Measurements from ENCODE around the gene PCDHGB1.
"Not testable (repeated sequence)": the region's sequence is repeated elsewhere in the genome, so short reads cannot be mapped to it uniquely, and the experiment has no call there.

The PCDHGB1 gene

GRCh38 chr5:141338538-141339306, 11.2 kb upstream of the PCDHGB1 start, which contains the start of gene PCDHGA2:
TSS of gene PCDHGA2 (plus strand) at chr5:141338760.
- TF ChIP-seq, protein P1, sequence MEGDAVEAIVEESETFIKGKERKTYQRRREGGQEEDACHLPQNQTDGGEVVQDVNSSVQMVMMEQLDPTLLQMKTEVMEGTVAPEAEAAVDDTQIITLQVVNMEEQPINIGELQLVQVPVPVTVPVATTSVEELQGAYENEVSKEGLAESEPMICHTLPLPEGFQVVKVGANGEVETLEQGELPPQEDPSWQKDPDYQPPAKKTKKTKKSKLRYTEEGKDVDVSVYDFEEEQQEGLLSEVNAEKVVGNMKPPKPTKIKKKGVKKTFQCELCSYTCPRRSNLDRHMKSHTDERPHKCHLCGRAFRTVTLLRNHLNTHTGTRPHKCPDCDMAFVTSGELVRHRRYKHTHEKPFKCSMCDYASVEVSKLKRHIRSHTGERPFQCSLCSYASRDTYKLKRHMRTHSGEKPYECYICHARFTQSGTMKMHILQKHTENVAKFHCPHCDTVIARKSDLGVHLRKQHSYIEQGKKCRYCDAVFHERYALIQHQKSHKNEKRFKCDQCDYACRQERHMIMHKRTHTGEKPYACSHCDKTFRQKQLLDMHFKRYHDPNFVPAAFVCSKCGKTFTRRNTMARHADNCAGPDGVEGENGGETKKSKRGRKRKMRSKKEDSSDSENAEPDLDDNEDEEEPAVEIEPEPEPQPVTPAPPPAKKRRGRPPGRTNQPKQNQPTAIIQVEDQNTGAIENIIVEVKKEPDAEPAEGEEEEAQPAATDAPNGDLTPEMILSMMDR (IDR thresholded peaks at IDR 0.05; ENCODE audit: low read depth, low read length): peak; percentile 53
- H3K4me3 ChIP-seq (ENCODE audit: low read depth, low read length): peak within 1 kb of the TSS; percentile 59

DNA sequence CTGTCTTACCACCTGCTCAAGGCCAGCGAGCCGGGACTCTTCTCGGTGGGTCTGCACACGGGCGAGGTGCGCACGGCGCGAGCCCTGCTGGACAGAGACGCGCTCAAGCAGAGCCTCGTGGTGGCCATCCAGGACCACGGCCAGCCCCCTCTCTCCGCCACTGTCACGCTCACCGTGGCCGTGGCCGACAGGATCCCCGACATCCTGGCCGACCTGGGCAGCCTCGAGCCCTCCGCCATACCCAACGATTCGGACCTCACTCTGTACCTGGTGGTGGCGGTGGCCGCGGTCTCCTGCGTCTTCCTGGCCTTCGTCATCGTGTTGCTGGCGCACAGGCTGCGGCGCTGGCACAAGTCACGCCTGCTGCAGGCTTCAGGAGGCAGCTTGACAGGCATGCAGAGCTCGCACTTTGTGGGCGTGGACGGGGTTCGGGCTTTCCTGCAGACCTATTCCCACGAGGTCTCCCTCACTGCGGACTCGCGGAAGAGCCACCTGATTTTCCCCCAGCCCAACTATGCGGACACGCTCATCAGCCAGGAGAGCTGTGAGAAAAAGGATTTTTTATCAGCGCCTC, 9.0 kb upstream of the PCDHGB1 start:
- H3K4me3 ChIP-seq (ENCODE audit: low read depth, low read length): not testable (repeated sequence)

- 0 out of 2 replicates have a peak overlapping the region, but pooled peaks have one; percentile 1 for H3K4me3 ChIP-seq (ENCODE audit: low read depth, low read length)
- TF ChIP-seq, protein P1 (IDR thresholded peaks at IDR 0.05; ENCODE audit: low read depth, low read length): no peak
Observed at GRCh38 chr5:141342773-141343172, 7.1 kb upstream of the PCDHGB1 start.

DNA sequence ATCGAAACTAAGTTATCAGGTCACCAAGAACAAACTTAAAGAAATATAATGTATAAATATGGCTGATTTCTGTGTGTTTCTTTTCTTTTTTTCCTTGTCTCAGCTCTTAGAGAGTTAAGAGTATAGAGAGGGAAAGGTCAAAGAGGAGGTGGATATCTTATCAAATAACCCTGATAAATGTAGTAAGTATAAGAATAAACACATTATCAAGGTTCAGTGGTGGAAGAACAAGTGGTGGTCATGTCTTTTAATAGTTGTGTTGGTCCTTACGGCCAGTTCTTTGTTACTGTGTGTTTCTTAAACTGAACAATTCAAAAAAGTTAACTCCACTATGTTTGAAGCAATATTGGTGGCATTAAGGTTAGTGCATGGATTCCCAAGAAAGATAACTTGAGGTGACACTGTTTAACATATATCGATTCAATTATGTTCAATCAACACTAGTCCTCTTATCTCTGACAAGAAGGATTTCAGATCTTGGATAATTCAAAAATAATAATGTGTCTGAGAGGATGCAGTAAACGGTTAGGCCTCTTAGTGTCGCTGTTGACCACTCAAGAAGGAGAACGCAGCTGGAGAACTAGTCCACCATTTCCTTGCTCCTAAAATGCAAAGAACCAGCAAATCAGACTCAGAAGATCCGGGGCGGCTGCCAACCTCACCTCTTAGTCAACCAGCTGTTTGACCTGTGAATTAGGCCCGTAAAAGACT, 6.5 kb upstream of the PCDHGB1 start, which contains the start of gene PCDHGA3:
Gene PCDHGA3 (plus strand): TSS at position 588 of the 711 bp plus-strand sequence. CDS start 205 bp downstream, outside the sequence.
- TF ChIP-seq, protein P1 (IDR thresholded peaks at IDR 0.05; ENCODE audit: low read depth, low read length): peak; percentile 26
- H3K4me3 ChIP-seq (ENCODE audit: low read depth, low read length): 0 out of 2 replicates have a peak within 1 kb of the TSS, but pooled peaks have one; percentile 1

DNA sequence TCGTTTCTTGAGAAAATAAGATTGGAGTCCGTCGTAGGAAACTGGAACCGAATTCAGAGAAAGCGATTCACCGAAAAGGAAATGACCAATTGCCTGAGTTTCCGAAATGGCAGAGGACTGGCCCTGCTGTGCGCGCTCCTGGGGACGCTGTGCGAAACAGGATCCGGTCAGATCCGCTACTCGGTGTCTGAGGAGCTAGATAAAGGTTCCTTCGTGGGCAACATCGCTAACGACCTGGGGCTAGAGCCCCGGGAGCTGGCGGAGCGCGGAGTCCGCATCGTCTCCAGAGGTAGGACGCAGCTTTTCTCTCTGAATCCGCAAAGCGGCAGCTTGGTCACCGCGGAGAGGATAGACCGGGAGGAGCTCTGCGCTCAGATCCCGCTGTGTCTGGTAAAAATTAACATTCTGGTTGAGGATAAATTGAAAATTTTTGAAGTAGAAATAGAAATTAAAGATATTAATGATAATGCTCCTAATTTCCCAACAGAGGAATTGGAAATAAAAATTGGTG, 5.9 kb upstream of the PCDHGB1 start:
- TF ChIP-seq, protein P1 (IDR thresholded peaks at IDR 0.05; ENCODE audit: low read depth, low read length): no peak
- H3K4me3 ChIP-seq (ENCODE audit: low read depth, low read length): 0 out of 2 replicates have a peak overlapping the region, but pooled peaks have one; percentile 0

GRCh38 chr5:141345327-141345726, 4.6 kb upstream of the PCDHGB1 start:
- TF ChIP-seq, protein P1 (IDR thresholded peaks at IDR 0.05; ENCODE audit: low read depth, low read length): no peak
- H3K4me3 ChIP-seq (ENCODE audit: low read depth, low read length): no peak overlapping the region

DNA sequence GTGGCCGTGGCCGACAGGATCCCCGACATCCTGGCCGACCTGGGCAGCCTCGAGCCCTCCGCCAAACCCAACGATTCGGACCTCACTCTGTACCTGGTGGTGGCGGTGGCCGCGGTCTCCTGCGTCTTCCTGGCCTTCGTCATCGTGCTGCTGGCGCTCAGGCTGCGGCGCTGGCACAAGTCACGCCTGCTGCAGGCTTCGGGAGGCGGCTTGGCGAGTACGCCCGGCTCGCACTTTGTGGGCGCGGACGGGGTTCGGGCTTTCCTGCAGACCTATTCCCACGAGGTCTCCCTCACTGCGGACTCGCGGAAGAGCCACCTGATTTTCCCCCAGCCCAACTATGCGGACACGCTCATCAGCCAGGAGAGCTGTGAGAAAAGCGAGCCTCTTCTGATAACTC, 3.9 kb upstream of the PCDHGB1 start:
- not testable (repeated sequence) for H3K4me3 ChIP-seq (ENCODE audit: low read depth, low read length)

DNA sequence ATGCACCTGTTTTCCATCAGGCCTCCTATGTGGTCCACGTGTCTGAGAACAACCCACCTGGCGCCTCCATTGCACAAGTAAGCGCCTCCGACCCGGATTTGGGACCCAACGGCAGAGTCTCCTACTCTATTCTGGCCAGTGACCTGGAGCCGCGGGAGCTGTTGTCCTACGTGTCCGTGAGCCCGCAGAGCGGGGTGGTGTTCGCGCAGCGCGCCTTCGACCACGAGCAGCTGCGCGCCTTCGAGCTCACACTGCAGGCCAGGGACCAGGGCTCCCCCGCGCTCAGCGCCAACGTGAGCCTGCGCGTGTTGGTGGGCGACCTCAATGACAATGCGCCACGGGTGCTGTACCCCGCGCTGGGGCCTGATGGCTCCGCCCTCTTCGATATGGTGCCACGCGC, 1.7 kb downstream of the PCDHGB1 start:
- no peak overlapping the region for H3K4me3 ChIP-seq (ENCODE audit: low read depth, low read length)
- TF ChIP-seq, protein P1 (IDR thresholded peaks at IDR 0.05; ENCODE audit: low read depth, low read length): no peak

Data from WI38 (cell line).